ENCODE measurements around the gene PTPRM. TPM values are rescaled to one million over a fixed set of nuclear protein-coding genes. Genes with fewer than 3 reads are reported as not detected.

Gene PTPRM
- total RNA-seq, 1 donor from 2014 or later, result 13.9 TPM

- Histone ChIP-seq H3K4me1 (no peaks in the 10 kb centered on the region), H3K27ac (no peak overlapping the region), H3K4me2 (no peak overlapping the region), H3F3A (ENCODE audit: low read depth) (no peaks in the 10 kb centered on the region), H3K27me3 (no peaks in the 10 kb centered on the region), H3K9ac (no peak overlapping the region), H2AFZ (replicated peaks) (no peak overlapping the region), H3K79me2 (ENCODE audit: low read depth) (no peaks in the 10 kb centered on the region), H3K4me3 (no peak overlapping the region), H4K20me1 (ENCODE audit: low read depth) (no peaks in the 10 kb centered on the region), H3K9me3 (ENCODE audit: low read depth) (no peaks in the 10 kb centered on the region), H3K36me3 (no peaks in the 10 kb centered on the region)
- Mint-ChIP-seq H3K36me3 (no peaks in the 10 kb centered on the region), H3K4me1 (no peaks in the 10 kb centered on the region), H3K9me3 (no peaks in the 10 kb centered on the region), H3K27ac (no peak overlapping the region), H3K27me3 (ENCODE audit: insufficient read depth, low read depth) (no peaks in the 10 kb centered on the region), H3K4me3 (no peak overlapping the region)
- TF ChIP-seq CTCF (IDR thresholded peaks at IDR 0.05) (no peak), EZH2phosphoT487 (IDR thresholded peaks at IDR 0.05) (no peak), EZH2 (IDR thresholded peaks at IDR 0.05) (no peak)
- DNase-seq (ENCODE audit: low spot score), result no peak
These were observed 22.4 kb upstream of the PTPRM start for GRCh38 chr18:7544686-7545085.

- Mint-ChIP-seq H3K9me3 (no peaks in the 10 kb centered on the region), H3K4me1 (no peaks in the 10 kb centered on the region), H3K27me3 (ENCODE audit: insufficient read depth, low read depth) (no peaks in the 10 kb centered on the region), H3K36me3 (no peaks in the 10 kb centered on the region), H3K4me3 (no peak overlapping the region), H3K27ac (no peak overlapping the region)
- Histone ChIP-seq H3K4me1 (no peaks in the 10 kb centered on the region), H2AFZ (replicated peaks) (no peak overlapping the region), H3F3A (ENCODE audit: low read depth) (no peaks in the 10 kb centered on the region), H3K9ac (no peak overlapping the region), H3K4me2 (no peak overlapping the region), H3K27ac (no peak overlapping the region), H3K4me3 (no peak overlapping the region), H4K20me1 (ENCODE audit: low read depth) (no peaks in the 10 kb centered on the region), H3K36me3 (no peaks in the 10 kb centered on the region), H3K27me3 (no peaks in the 10 kb centered on the region), H3K79me2 (ENCODE audit: low read depth) (no peaks in the 10 kb centered on the region), H3K9me3 (ENCODE audit: low read depth) (no peaks in the 10 kb centered on the region)
- TF ChIP-seq CTCF (IDR thresholded peaks at IDR 0.05) (no peak), EZH2phosphoT487 (IDR thresholded peaks at IDR 0.05) (no peak), EZH2 (IDR thresholded peaks at IDR 0.05) (no peak)
- DNase-seq (ENCODE audit: low spot score), result no peak
These were observed 21.4 kb upstream of the PTPRM start for GRCh38 chr18:7545734-7546133.

- no peak for DNase-seq (ENCODE audit: low spot score)
- no peak overlapping the region for H3K4me3 Mint-ChIP-seq
- no peaks in the 10 kb centered on the region for H3K9me3 ChIP-seq (ENCODE audit: low read depth)
- no peaks in the 10 kb centered on the region for H3K36me3 ChIP-seq
- no peak for TF ChIP-seq EZH2 (IDR thresholded peaks at IDR 0.05)
- no peak for TF ChIP-seq EZH2phosphoT487 (IDR thresholded peaks at IDR 0.05)
- no peak for TF ChIP-seq CTCF (IDR thresholded peaks at IDR 0.05)
- H3K27me3 Mint-ChIP-seq (ENCODE audit: insufficient read depth, low read depth), result no peaks in the 10 kb centered on the region
- H3K4me1 ChIP-seq, result no peaks in the 10 kb centered on the region
- H3F3A ChIP-seq (ENCODE audit: low read depth), result no peaks in the 10 kb centered on the region
- no peaks in the 10 kb centered on the region for H3K27me3 ChIP-seq
- no peaks in the 10 kb centered on the region for H3K4me1 Mint-ChIP-seq
- no peaks in the 10 kb centered on the region for H3K36me3 Mint-ChIP-seq
- peaks cover 1% of the 10 kb centered on the region for H3K9me3 Mint-ChIP-seq
- no peak overlapping the region for H3K27ac ChIP-seq
- H3K79me2 ChIP-seq (ENCODE audit: low read depth), result no peaks in the 10 kb centered on the region
- H3K27ac Mint-ChIP-seq, result no peak overlapping the region
- H3K4me2 ChIP-seq, result no peak overlapping the region
- H3K9ac ChIP-seq, result no peak overlapping the region
- no peak overlapping the region for H3K4me3 ChIP-seq
- no peak overlapping the region for H2AFZ ChIP-seq (replicated peaks)
- no peaks in the 10 kb centered on the region for H4K20me1 ChIP-seq (ENCODE audit: low read depth)
These were observed 18.9 kb upstream of the PTPRM start for GRCh38 chr18:7548221-7548620.

All from neural progenitor cell (in vitro differentiated cells).